Thyroid gland (tissue), 4 donors: Measurements from ENCODE around the gene CFAP210. TPM values are rescaled to one million over a fixed set of nuclear protein-coding genes. Genes with fewer than 3 reads are reported as not detected.

Experiments used
- DNase-seq, 2 donors: peaks; one replicate each; pipeline ENCODE4 v3.0.0-alpha.2; 2019
- H3K27ac ChIP-seq, 3 donors: fragments of 200-600 bp; sonication (generic); 1 replicate in 2 of 3; 2 replicates in 1 of 3; pipeline ENCODE4 v1.5.1; 2016 to 2019; ENCODE audit warnings: mild to moderate bottlenecking in 1 of 3, moderate library complexity in 1 of 3
- H3K27me3 ChIP-seq: fragments of 200-600 bp; sonication (generic); one replicate; pipeline ENCODE4 v1.5.1; 2019
- H3K36me3 ChIP-seq, 2 donors: fragments of 200-600 bp; sonication (generic); one replicate each; pipeline ENCODE4 v1.5.1; 2016 to 2019
- H3K4me1 ChIP-seq, 2 donors: fragments of 200-600 bp; sonication (generic); one replicate each; pipeline ENCODE4 v1.5.1; 2017 to 2019
- H3K4me3 ChIP-seq, 3 donors: fragments of 200-600 bp; sonication (generic); replicated peaks in 1 of 3; 1 replicate in 2 of 3; 2 replicates in 1 of 3; pipeline ENCODE4 v1.5.1; 2016; ENCODE audit warnings: mild to moderate bottlenecking in 1 of 3
- H3K9me3 ChIP-seq: fragments of 200-600 bp; sonication (generic); one replicate; pipeline ENCODE4 v1.5.1; 2017
- POLR2A ChIP-seq, 2 donors: fragments of 450-650 bp; IDR thresholded peaks; one replicate each; pipeline ENCODE4 v1.6.1; 2017; ENCODE audit warnings: antibody characterized with exemption in 2 of 2, mild to moderate bottlenecking in 2 of 2, moderate library complexity in 1 of 2
- WGBS, 2 donors: methylation state at CpG; one replicate each; pipeline ENCODE4 v1.1.5; 2017; 5-methylcytosine and 5-hydroxymethylcytosine counted together
- intact Hi-C: fragments of 100-400 bp; cut with DNase I; formaldehyde crosslinking; loops from one replicate; pipeline ENCODE4 v1.15.1; 2023
- total RNA-seq, 4 donors: library from RNA; depleted of rRNA; stranded (reverse); fragments of >200 nt; gene quantifications; one replicate each; pipeline ENCODE4 v1.2.3, GENCODE V29; 2016
- TF ChIP-seq, protein P1 (sequence below), 6 experiments: fragments of 200-600 bp in 3 of 6; fragments of 450-650 bp in 3 of 6; sonication (generic) in 3 of 6; IDR thresholded peaks; one replicate each; pipeline ENCODE4 v1.5.1; 2016 to 2019; ENCODE audit warnings: antibody characterized with exemption in 6 of 6, mild to moderate bottlenecking in 2 of 6, inconsistent platforms in 1 of 6, moderate library complexity in 1 of 6

CFAP210 gene
- total RNA-seq, 4 donors from 2014 or later = 1.6 TPM; not detected in 2

DNA sequence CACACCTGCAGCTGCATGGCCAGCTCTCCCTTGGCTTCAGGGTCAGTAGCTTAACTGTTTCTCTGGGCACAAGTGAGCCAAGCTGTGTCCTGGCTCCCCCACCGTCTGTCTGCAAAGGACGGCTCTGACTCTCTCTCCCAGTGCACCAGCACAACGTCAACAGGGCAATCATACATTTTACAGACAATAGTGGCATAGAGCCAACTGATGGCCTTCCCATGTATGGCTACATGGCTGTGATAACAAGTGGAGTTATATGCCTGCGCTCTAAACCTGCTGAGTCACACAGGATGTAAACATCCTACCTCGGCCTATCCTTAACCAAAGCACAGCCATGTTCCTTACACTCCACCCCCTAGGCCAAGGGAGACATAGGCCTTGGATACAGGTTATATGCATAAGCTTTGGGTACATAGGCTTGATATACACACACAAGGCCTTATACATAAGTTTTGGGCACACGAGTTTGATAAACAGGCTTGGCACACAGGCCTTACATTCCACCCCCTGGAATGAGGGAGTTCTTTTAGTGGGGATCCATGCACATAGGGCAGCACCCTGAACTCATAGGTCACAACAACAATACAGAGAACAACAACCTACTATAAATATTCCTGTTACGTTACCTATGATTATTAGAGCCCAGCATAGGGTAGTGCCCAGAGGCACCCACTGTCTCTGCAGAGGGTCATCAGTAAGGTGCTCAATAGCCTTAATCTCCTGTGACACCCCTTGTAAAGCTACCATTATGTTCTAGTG, 17.7 kb upstream of the CFAP210 start:
- no peak for DNase-seq
- peaks cover 0 to 9% of the 10 kb centered on the region in 2 donors for H3K4me1 ChIP-seq
- H3K4me3 ChIP-seq = no peak overlapping the region
- no peaks in the 10 kb centered on the region for H3K27me3 ChIP-seq
- H3K9me3 ChIP-seq = no peaks in the 10 kb centered on the region
- intact Hi-C loops = no loop called here
- H3K36me3 ChIP-seq = no peaks in the 10 kb centered on the region
- TF ChIP-seq, protein P1, sequence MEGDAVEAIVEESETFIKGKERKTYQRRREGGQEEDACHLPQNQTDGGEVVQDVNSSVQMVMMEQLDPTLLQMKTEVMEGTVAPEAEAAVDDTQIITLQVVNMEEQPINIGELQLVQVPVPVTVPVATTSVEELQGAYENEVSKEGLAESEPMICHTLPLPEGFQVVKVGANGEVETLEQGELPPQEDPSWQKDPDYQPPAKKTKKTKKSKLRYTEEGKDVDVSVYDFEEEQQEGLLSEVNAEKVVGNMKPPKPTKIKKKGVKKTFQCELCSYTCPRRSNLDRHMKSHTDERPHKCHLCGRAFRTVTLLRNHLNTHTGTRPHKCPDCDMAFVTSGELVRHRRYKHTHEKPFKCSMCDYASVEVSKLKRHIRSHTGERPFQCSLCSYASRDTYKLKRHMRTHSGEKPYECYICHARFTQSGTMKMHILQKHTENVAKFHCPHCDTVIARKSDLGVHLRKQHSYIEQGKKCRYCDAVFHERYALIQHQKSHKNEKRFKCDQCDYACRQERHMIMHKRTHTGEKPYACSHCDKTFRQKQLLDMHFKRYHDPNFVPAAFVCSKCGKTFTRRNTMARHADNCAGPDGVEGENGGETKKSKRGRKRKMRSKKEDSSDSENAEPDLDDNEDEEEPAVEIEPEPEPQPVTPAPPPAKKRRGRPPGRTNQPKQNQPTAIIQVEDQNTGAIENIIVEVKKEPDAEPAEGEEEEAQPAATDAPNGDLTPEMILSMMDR (IDR thresholded peaks at IDR 0.05) = no peak
- TF ChIP-seq POLR2A (IDR thresholded peaks at IDR 0.05) = no peak
- 69 to 79% methylated on average over 7 of the region's 7 CpGs for WGBS, 2 donors
- no peak overlapping the region for H3K27ac ChIP-seq

DNA sequence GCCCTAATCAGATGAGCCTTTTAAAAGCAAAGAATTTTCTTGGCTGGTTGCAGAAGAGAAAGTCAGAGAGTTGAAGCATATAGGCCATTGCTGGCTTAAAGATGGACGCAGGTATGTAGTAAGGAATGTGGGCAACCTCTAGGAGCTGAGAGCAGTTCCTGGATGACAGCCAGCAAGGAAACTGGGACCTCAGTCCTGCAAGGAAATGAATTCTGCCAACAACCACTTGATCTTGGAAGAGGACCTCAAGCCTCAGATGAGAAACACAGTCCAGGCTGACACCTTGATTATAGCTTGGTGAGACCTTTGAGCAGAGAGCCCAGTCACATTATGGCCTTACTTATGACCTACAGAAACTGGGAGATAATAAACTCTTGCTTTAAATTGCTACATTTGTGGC, 15.8 kb upstream of the CFAP210 start:
- DNase-seq = peak; percentile 62 to 66
- Histone ChIP-seq H3K4me1 (peaks cover 8 to 13% of the 10 kb centered on the region in 2 donors), H3K9me3 (no peaks in the 10 kb centered on the region), H3K4me3 (no peak overlapping the region), H3K27me3 (no peaks in the 10 kb centered on the region), H3K27ac (no peak overlapping the region), H3K36me3 (no peaks in the 10 kb centered on the region)
- no peak for TF ChIP-seq POLR2A (IDR thresholded peaks at IDR 0.05)
- TF ChIP-seq, protein P1 (IDR thresholded peaks at IDR 0.05) = no peak
- WGBS, 2 donors = 23 to 50% methylated on average over 1 of the region's 1 CpG
- intact Hi-C loops = no loop called here

DNA sequence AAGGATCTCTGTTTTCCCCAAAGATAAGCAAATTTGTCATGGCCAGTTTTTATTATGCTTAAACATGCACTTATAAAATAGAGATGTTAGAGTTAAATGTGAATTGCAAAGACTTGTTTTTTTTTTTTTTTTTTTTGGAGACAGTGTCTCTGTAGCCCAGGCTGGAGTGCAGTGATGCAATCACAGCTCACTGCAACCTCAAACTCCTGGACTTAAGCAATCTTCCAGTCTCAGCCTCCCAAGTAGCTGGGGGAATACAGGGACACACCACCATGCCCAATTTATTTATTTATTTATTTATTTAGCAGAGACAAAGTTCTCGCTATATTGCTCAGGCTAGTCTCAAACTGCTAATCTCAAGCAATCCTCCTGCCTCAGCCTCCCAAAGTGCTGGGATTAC, 15.1 kb upstream of the CFAP210 start:
- Histone ChIP-seq H3K27ac (no peak overlapping the region), H3K4me1 (peaks cover 8 to 13% of the 10 kb centered on the region in 2 donors), H3K4me3 (no peak overlapping the region), H3K36me3 (no peaks in the 10 kb centered on the region), H3K27me3 (no peaks in the 10 kb centered on the region), H3K9me3 (no peaks in the 10 kb centered on the region)
- 95 to 100% methylated on average over 1 of the region's 1 CpG for WGBS, 2 donors
- TF ChIP-seq, protein P1 (IDR thresholded peaks at IDR 0.05) = no peak
- no peak for TF ChIP-seq POLR2A (IDR thresholded peaks at IDR 0.05)
- intact Hi-C loops = no loop called here
- no peak for DNase-seq

DNA sequence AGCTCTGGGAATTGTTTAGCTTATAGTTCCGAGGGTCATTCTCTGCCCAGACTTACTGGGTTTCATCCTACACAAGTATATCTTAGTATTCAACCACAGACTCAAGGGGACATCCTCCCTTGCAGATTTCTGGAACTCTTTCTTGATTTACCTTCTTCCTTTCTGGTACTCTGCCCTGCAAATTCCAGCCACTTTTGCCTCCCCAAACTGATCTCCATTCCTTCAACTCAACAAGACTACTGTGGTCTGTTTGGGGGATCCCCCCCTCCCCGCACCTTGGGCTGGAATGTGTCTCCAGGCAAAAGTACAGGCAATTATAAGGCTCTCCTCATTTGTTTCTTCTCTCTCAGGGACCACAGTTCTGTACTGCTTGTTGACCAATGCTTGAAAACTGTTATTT, 13.4 kb upstream of the CFAP210 start:
- H3K9me3 ChIP-seq = no peaks in the 10 kb centered on the region
- no peaks in the 10 kb centered on the region for H3K27me3 ChIP-seq
- H3K4me1 ChIP-seq = peaks cover 11 to 13% of the 10 kb centered on the region in 2 donors
- H3K36me3 ChIP-seq = no peaks in the 10 kb centered on the region
- TF ChIP-seq, protein P1 (IDR thresholded peaks at IDR 0.05) = no peak
- no peak for TF ChIP-seq POLR2A (IDR thresholded peaks at IDR 0.05)
- intact Hi-C loops = no loop called here
- H3K4me3 ChIP-seq = no peak overlapping the region
- 61 to 72% methylated on average over 2 of the region's 2 CpGs for WGBS, 2 donors
- no peak overlapping the region for H3K27ac ChIP-seq
- no peak for DNase-seq

DNA sequence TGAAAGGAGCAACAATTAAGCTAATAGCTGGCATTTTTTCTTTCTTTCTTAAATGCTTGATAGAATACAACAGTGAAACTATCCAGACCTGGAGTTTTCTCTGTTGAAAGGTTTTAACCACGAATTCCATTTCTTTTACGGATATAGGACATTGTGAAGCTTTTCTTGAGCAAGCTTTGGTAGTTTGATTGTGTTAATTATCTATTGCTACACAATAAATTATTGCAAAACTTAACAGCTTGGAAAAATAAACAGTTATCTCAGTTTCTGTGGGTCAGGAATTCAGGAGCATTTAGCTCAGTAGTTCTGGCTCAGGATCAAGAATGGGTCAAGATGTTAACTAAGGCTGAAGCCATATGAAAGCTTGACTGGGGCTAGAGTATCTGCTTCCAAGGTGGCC, 11.7 kb upstream of the CFAP210 start:
- Histone ChIP-seq H3K36me3 (no peaks in the 10 kb centered on the region), H3K9me3 (no peaks in the 10 kb centered on the region), H3K27ac (peak overlapping the region; percentile 1 to 59 (median 30)), H3K4me3 (no peak overlapping the region), H3K27me3 (no peaks in the 10 kb centered on the region), H3K4me1 (peaks cover 11 to 13% of the 10 kb centered on the region in 2 donors)
- no peak for TF ChIP-seq POLR2A (IDR thresholded peaks at IDR 0.05)
- TF ChIP-seq, protein P1 (IDR thresholded peaks at IDR 0.05) = no peak
- no peak for DNase-seq
- intact Hi-C loops = no loop called here
- 46 to 57% methylated on average over 2 of the region's 2 CpGs for WGBS, 2 donors
